Activated CD4-positive, CD25-positive, alpha-beta regulatory T cell treated with anti-CD3 and anti-CD28 coated beads, Interleukin-2, amount 50 U/mL, for 72 hours (primary cell): ENCODE data around the gene LAMB1.

ENCODE experiments used
- DNase-seq: peaks from one replicate; pipeline ENCODE4 v3.0.0; 2021

Gene LAMB1

GRCh38 chr7:107996072-107996882 lies 6.7 kb downstream of the LAMB1 start:
- no peak for DNase-seq

GRCh38 chr7:107995184-107996071 lies 7.5 kb downstream of the LAMB1 start:
- no peak for DNase-seq

- no peak for DNase-seq
These were observed 8.4 kb downstream of the LAMB1 start for GRCh38 chr7:107994421-107995030.

- DNase-seq = no peak
These were observed 9.1 kb downstream of the LAMB1 start for GRCh38 chr7:107993891-107994291.

- DNase-seq = no peak
These were observed 13.2 kb downstream of the LAMB1 start for GRCh38 chr7:107989618-107990373.

GRCh38 chr7:107982918-107983389 lies 20.0 kb downstream of the LAMB1 start:
- no peak for DNase-seq

GRCh38 chr7:107982042-107982840 lies 20.7 kb downstream of the LAMB1 start:
- no peak for DNase-seq

GRCh38 chr7:107981466-107981865 lies 21.5 kb downstream of the LAMB1 start:
- DNase-seq = no peak

- DNase-seq = no peak
These were observed 22.2 kb downstream of the LAMB1 start for GRCh38 chr7:107980671-107981190.

GRCh38 chr7:107980171-107980570 lies 22.8 kb downstream of the LAMB1 start:
- DNase-seq = no peak

- DNase-seq = no peak
These were observed 24.0 kb downstream of the LAMB1 start for GRCh38 chr7:107978815-107979408.

- DNase-seq = no peak
These were observed 25.9 kb downstream of the LAMB1 start for GRCh38 chr7:107977048-107977447.

- DNase-seq = no peak
These were observed 26.3 kb downstream of the LAMB1 start for GRCh38 chr7:107976620-107977019.

- DNase-seq = no peak
These were observed 27.5 kb downstream of the LAMB1 start for GRCh38 chr7:107975394-107976013.

GRCh38 chr7:107973861-107974260 lies 29.1 kb downstream of the LAMB1 start:
- DNase-seq = no peak

GRCh38 chr7:107972941-107973376 lies 30.0 kb downstream of the LAMB1 start:
- DNase-seq = no peak

GRCh38 chr7:107972075-107972482 lies 30.9 kb downstream of the LAMB1 start:
- DNase-seq = no peak

- DNase-seq = no peak
These were observed 31.3 kb downstream of the LAMB1 start for GRCh38 chr7:107971613-107972012.

GRCh38 chr7:107971100-107971499 lies 31.9 kb downstream of the LAMB1 start:
- DNase-seq = no peak

- DNase-seq = no peak
These were observed 33.1 kb downstream of the LAMB1 start for GRCh38 chr7:107969856-107970255.

GRCh38 chr7:107968449-107968848 lies 34.5 kb downstream of the LAMB1 start:
- DNase-seq = no peak
